HG02571 (cell line): ENCODE results near the gene C14orf132.

Experiments
- ATAC-seq: cut with Tn5 transposase; IDR thresholded peaks from one replicate; pipeline ENCODE4 v1.9.1; 2021; ENCODE audit warnings: mild to moderate bottlenecking, moderate library complexity; ENCODE audit not compliant: unreplicated experiment

Gene C14orf132

DNA sequence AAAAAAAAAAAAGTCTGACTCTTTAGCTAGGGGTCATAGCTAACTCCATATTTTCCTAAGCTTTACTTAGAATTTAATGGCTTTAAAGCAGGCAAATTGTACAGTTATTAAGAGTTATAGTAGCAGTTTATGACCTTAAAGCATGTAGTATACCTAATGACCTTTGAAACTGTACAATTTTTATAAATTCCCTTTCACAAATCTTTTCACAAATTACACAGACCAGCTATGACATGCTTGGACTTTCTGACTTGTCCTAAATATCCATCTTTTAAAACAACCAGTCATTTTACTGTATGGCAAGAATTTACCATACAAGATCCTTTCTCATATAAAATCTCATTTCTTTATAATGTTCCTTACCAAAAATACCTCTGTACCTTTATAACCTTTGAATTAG, 74.8 kb downstream of the C14orf132 start:
- ATAC-seq, result no peak

DNA sequence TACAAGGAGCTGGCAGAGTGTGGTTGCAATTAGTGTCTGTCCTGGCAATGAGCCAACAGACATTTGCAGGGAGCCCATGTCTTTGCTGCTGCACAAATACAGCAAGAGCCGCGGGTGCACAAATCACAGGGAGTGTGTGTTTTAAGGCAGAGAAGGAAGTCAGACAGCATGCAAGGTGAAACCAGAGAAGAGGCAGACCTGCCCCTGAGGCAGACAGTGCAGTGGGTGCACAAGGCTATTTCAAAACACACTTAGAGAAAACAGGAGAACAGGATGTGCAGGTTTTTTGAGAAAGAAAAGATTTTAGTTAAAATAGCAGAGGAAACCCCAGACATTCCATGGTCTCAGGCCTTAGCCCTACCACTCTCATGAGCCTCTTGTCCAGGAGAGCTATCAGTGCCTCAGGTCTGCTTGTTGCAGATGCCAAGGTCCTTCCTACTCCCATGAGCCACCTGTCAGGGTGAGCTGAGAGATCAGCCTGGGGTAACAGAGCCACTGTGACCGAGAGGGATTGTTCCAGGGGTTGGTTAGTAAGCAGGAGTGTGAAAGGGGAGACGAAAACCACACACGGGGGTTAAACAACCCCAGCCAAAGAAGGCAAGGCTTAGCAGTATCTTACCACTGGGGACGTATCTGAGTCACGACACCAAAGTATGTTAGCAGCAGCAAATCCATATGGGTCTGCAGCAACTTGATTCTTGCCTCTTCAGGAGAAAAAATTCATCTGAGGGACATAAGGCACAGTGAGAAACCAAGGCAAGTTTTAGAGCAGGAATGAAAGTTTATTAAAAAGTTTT, 78.1 kb downstream of the C14orf132 start:
- ATAC-seq, result no peak

DNA sequence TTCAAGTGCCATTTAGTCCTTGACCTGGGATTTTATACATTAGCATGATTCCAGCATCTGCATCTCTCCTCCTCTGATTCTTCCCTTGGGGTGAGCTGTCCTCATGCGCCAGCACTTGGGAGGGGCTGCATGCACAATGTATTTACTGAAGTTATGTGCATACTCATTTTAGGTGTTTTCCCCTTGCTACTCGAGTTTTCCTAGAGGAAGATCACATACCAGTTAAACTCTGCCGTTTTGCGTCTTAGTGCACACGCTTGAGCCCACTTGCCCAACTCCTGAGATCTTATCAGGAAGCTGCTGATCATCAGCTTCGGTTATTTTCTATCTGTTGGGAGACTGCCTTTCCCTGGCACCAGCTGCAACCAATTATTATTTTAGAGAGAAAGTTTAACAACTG, 78.8 kb downstream of the C14orf132 start:
- no peak for ATAC-seq

DNA sequence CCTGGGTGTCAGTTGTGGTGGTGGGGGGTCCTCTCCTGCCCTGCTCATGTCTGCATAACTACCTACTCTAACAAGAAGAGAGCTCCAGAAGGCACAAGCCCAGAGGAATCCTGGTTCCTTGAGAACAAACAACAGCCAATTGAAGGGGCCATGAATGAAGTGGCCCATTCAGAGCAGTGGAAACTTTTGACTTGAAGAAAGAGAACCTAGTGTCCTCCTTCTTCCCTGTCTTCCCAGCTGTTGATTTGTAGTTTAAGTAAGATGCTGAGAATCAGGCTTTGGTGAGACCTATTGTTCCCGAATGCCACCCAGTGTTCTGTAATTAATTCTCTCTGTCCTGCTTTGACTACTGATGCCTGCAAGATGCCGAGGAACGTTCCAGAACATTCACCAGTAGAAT, 79.2 kb downstream of the C14orf132 start:
- no peak for ATAC-seq

DNA sequence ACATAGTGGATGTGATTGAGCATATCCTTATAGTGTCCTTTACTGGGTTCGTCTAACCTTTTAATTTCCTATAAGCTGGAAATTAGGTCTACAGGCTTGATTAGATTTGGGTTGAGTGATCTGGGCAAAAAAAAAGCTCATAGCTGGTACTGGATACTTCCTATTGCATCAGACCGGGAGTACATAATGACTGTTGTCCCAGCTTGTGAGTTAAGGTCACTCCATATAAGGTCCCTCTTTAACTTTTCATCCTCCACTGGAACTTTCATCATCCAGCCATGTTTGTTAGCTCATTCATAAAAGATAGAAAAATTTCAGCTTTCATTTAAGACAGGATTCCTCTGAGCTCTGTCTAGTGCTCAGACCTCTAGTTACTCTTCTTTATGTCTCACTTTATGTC, 80.8 kb downstream of the C14orf132 start:
- no peak for ATAC-seq

DNA sequence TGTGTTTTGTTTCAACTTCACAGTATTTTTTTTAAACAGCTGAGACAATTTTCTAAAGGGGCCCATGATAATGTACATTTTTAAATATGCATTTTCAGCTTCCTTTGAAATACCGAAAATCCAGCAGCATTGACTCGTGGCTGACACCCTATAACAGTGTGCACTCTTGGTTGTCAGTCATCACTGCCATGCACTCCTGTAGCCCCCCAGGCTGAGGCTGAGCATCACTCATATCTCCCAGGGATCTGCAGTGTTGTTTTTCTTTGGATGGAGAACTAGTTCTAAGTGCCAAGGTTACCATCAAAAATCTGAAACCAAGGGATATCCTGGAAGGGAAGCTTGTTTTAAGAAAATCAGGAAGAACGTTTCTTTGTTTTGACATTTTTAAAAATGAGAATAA, 81.2 kb downstream of the C14orf132 start:
- ATAC-seq, result no peak

DNA sequence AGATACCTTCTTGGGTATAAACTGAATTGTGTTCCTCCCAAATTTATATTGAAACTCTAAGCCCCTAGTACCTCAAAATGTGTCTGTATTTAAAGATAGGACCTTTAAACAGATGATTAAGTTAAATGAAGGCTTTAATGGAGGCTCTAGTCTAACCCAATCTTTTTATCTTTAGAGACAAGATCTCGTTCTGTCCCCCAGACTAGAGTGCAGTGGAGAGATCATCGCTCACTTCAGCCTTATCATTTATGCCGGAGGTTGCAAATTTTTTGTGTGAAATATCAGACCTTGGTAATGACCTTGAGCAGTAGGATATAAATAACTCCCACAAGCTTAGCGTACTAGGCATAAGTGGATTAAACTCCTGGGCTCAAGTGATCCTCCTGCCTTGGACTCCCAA, 81.8 kb downstream of the C14orf132 start:
- ATAC-seq, result no peak

DNA sequence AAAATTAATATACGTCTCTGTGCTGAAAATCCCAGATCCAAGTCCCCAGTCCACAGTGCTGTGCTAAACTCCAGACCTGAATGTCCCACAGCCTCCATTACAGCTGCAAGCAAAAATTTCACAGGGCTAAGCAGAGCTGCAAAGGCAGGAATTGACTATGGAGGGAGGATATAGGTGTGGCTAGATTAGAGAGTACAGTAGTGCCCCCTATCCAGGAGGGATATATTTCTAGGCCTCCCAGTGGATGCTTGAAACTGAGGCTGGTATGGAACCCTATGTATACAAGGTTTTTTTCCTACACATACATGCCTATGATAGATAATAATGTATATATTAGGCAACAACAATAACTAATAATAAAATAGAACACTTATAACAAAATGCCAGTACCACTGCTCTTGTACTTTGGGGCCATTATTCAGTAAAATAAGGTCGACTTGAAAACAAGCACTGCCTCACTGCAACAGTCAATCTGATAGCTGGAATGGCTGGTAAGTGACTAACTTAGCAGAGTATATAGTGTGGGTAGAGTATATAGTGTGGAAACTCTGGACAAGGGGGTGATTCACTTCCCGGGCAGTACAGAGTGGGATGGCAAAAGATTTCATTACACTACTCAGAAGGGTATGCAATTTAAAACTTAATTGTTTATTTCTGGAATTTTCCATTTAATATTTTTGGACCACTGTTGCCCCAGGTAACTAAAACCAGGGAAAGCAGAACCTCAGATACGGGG, 82.7 kb downstream of the C14orf132 start:
- ATAC-seq, result no peak

DNA sequence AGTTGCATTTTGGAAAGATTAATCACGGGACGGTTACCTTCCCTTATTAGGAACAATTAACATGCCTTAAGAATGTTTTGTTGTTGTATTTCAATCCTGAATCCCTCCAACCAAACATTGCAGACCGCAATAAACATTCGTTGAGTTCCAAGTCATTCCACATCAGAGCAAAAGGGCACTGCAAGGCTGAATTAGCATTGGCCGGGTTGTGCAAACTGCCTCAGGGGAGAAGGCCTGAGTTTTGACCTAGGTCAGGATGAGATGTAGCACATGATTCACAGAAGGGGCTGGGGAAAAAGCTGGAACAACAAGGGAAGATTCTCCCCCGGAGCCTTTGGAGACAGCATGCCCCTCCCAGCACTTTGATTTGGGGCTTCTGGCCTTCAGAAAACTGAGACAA, 83.3 kb downstream of the C14orf132 start:
- ATAC-seq, result no peak

DNA sequence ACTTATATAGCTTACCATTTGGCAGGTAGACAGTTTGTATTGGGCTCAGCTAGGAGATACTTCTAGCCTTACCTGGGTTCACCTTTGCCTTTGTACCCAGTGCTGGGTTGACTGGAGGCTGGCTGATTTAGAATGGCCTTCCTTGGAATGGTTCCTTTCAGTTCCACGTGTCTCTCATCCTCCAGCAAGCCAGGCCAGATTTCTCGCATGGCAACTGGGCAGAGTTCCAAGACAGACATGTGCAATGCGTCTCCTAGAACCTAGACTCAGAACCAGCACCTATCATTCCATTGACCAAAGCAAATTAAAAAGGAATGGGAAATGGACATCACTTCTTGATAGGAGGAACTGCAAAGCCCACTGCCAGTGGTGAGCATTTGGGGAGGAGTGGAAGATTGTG, 86.4 kb downstream of the C14orf132 start:
- no peak for ATAC-seq

DNA sequence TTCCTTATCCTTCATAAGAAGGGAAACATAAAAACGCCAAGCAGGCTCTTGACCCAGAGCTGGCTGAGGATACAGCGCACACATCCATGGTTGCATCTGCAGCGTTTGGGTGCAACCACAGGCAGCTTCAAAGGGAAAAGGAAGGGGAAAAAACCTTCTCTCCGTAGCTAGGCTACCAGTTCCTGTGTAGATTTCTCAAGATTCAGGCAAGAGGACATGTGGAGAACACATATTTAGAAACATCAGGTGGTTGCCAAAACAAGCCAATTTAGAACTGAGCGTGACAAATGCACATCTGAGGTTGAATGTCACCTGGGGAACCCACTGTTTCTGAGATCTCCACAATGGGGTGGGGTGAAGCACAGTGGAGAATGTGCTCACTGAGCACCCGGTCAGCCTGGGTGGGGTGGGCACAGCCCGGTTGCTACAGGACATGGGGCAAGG, 87.2 kb downstream of the C14orf132 start:
- no peak for ATAC-seq

DNA sequence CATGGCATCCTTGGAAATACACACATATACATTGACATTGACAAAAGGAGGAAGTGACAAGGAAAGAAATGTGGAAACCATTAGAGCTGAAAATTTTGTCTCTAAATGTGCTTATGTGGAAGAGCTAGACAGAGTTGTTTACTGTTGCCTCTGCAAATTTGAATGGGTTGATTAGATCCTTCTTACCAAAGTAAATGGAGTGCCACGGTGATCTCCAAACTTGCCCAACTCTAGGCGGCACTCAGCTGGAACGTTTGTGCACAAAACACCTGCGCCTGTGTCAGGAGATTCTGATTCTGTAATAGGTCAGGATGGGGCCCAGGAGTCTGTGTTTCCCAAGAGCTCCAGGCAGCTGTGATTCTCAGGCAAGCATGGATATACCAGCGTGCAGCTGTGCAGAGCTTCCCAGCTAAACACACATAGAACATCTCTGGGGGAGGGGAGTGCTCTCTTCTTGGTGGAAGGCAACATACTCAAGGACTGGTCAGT, 87.7 kb downstream of the C14orf132 start:
- no peak for ATAC-seq

DNA sequence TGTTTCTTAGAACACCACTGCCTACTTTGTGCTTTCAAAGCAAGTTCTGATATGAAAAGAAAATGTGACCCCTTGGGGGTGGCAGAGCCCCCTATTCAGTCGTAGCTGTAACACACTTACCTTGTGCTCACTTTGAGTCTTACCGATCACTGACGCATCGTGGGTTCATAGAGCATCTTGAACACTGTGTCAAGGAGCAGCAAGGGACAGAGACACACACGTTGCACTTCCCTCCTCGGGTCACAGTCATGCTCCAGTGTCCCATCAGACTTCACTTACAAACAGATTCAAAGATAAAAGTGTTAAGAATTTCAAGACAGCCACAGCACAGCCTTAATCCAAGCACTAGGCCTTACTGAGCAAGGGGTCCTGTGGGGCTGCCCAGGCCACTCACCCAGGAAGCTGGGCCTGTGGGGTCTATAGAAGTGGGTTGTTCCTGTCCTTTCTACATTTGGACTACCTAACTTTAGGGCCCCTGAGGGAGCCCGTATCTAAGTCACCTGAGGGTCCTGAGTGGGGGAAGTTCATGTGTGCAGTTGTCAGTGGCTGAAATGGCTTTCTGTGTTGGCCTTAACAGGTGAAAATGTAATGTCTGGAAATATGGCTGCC, 90.1 kb downstream of the C14orf132 start:
- no peak for ATAC-seq

DNA sequence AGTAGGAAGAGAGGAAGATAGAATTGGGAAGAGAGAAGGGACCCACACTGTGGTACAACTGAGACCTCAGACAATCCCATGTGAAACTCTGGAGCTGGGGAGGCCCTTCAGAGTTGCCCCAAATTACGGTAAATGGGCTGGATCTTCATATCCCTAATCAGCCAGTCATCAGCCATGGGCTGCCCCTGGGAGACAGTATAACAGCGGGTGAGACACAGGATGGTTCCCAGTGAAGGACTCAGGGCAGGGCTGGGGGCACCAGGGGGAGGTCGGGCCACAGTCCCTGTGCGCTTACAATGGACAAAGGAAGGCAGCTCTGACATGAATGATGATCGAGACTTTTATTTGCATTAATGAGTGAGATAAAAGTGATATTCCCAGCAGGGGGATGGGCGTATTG, 91.2 kb downstream of the C14orf132 start:
- ATAC-seq, result no peak

DNA sequence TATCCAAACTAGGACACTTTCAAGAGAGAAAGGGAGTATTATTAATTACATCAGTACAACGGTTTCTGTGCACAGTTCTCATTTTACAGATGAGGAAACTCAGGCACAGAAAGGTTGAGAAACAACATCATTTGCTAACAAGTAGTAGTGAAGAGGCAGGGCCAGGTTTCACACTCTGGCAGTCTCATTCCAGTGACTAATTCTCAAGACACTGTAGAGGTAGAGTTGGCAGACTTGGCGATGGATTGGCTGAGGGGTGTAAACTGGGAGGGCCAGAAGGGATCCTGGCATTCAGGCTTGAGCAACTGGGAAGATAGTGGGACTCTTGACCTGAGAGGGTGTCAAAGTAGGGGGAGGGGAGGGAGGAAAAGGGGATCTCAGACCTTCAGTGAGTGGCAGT, 91.7 kb downstream of the C14orf132 start:
- no peak for ATAC-seq

DNA sequence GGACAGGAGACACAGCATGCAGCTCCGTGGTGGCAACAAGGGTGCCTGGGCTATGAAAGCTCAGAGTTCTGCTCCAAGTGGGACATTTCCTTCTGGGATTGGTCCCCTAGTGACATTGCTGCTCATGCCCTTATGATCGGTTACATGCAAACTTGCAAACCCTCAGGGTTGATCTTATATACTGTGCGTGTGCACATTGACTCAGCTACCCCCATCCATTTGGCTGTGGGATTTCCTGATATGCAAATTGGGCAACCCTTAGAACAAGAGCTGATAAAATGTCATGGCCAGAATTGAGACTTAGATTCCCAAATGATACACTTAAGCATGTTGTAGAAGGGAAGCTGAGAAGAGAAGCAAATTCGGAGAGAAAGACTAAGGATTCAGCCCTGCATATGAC, 92.7 kb downstream of the C14orf132 start:
- no peak for ATAC-seq

DNA sequence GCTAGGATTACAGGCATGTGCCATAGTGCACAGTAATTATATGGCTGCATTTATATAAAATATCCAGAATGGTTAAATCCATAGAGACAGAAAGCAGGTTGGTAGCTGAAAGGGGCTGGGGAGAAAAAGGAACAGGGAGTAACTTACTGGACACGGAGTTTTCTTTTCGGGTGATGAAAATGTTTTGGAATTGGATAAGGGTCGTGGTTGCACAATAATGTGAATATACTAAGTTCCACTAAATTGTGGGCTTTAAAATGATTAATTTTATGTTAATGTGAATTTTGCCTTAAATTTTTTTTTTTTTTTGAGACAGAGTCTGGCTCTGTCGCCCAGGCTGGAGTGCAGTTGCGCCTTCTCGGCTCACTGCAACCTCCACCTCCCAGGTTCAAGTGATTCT, 95.3 kb downstream of the C14orf132 start:
- ATAC-seq, result no peak

DNA sequence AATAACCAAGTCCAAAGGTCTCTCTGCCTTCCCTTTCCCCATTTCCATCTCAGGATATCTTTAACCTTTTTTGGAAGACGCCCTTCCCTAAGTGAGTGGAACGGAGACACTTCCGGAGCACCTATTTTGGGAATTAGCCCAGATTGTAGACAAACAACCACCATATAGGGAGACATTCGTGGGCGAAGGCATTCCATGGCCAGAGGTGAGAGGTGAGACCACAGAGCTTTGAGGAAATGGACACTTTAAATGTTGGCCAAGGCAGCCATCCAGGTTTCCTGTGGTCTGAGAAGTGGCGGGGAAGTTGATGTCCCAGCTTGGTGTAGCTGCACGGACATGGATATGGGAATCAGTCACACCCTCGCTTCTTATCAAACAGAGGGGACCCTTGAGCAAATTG, 96.1 kb downstream of the C14orf132 start:
- ATAC-seq, result no peak

DNA sequence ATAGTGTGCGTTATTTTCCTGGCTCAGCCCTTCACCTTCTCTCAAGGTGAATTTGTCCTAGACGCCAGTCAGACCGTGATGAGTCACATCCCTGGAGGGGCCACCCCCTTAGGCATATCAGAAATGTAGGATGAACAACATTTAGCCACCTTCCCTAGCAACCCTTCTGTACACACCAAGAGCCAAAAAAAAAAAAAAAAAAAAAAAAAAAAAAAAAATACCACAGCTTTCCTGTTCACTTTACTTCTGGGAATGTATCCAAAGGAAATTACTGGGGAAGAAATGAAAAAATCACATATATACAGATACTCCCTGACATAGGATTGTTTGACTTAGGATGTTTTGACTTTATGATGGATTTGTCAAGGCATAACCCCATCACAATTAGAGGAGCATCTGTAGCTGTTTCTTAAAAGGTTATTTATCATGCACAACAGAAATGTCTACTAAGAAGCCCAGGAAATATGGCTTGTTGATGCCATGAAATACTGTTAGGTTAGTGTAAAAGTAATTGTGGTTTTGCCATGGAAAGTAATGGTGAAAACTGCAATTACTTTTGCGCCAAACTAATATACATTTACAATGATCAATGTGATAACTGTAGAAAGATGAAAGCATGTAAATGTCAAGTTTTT, 97.3 kb downstream of the C14orf132 start:
- no peak for ATAC-seq

DNA sequence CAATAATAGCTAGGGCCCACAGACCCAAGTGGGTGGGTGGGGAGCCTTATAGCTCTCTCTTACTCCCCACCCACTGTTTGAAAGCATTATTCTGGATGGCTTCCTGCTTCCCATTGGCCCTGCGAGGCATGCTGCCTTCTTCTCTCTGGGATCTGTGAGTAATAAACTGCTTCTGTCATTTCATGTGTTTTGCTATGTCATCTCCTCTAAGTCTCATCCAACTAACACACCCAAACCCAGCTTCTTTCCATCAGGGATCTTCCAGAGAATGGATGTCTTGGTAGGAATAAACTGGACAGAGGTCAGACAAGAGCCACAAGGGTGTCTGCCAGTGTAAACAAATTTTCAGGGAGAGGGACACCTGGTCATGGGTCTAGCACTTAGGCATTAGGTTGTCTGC, 99.1 kb downstream of the C14orf132 start:
- ATAC-seq, result no peak

DNA sequence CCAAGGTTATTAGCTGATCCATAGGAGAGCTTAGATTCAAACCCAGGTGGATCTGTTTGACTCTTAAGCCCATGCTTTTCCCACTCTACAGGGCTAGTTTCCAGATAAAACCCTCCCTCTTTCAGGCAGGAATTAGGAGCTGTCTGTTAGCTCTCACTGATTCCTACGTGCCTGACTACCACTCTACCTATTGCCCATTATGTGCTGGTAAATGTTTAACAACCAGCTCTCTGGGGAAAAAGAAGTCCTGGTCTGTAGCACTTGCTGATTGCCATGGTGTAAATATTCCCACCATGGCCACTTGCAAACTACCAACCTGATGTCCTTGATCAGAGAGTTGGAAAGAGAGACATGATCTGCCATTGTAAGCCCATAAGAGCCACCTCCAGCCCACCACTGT, 100.0 kb downstream of the C14orf132 start:
- no peak for ATAC-seq
